ENCODE measurements around the gene SLC16A1.

SLC16A1 gene

DNA sequence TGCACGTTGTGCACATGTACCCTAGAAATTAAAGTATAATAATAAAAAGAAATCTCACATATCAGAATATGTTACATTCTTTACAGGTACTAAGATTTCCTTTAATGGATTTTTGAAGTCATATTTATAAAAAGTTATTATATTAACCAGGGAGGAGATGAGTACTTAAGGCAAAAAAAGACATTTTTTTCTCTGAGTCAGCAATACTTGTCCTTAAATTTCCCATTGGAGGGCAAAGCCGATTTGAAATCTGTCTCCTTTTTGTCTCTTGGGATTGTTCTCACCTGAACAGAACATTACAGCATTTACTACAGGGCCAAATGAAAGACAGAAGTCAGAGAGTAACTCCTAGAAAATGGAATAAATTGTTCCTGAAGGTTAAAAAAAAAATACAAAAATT is 26.3 kb upstream of the SLC16A1 start:
- TF ChIP-seq FOXP2 (optimal IDR thresholded peaks at IDR 0.05; ENCODE audit: borderline replicate concordance, extremely low read depth, extremely low read length, insufficient read depth) (no peak), SIN3A (IDR thresholded peaks at IDR 0.05; ENCODE audit: borderline replicate concordance, insufficient read depth, low read length) (no peak), TAF1 (IDR thresholded peaks at IDR 0.05; ENCODE audit: borderline replicate concordance, insufficient read depth, low read length) (no peak), POLR2AphosphoS5 (IDR thresholded peaks at IDR 0.05; ENCODE audit: low read depth, low read length) (no peak)
- TF ChIP-seq, protein P1, sequence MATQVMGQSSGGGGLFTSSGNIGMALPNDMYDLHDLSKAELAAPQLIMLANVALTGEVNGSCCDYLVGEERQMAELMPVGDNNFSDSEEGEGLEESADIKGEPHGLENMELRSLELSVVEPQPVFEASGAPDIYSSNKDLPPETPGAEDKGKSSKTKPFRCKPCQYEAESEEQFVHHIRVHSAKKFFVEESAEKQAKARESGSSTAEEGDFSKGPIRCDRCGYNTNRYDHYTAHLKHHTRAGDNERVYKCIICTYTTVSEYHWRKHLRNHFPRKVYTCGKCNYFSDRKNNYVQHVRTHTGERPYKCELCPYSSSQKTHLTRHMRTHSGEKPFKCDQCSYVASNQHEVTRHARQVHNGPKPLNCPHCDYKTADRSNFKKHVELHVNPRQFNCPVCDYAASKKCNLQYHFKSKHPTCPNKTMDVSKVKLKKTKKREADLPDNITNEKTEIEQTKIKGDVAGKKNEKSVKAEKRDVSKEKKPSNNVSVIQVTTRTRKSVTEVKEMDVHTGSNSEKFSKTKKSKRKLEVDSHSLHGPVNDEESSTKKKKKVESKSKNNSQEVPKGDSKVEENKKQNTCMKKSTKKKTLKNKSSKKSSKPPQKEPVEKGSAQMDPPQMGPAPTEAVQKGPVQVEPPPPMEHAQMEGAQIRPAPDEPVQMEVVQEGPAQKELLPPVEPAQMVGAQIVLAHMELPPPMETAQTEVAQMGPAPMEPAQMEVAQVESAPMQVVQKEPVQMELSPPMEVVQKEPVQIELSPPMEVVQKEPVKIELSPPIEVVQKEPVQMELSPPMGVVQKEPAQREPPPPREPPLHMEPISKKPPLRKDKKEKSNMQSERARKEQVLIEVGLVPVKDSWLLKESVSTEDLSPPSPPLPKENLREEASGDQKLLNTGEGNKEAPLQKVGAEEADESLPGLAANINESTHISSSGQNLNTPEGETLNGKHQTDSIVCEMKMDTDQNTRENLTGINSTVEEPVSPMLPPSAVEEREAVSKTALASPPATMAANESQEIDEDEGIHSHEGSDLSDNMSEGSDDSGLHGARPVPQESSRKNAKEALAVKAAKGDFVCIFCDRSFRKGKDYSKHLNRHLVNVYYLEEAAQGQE (IDR thresholded peaks at IDR 0.05; ENCODE audit: insufficient read depth in 1 of 2, low read depth in 2 of 2, low read length in 2 of 2), result no peak

- TF ChIP-seq, protein P1 (IDR thresholded peaks at IDR 0.05; ENCODE audit: insufficient read depth in 1 of 2, low read depth in 2 of 2, low read length in 2 of 2), result no peak
- no peak for TF ChIP-seq SIN3A (IDR thresholded peaks at IDR 0.05; ENCODE audit: borderline replicate concordance, insufficient read depth, low read length)
- TF ChIP-seq FOXP2 (optimal IDR thresholded peaks at IDR 0.05; ENCODE audit: borderline replicate concordance, extremely low read depth, extremely low read length, insufficient read depth), result no peak
- no peak for TF ChIP-seq POLR2AphosphoS5 (IDR thresholded peaks at IDR 0.05; ENCODE audit: low read depth, low read length)
- no peak for TF ChIP-seq TAF1 (IDR thresholded peaks at IDR 0.05; ENCODE audit: borderline replicate concordance, insufficient read depth, low read length)
Measured at GRCh38 chr1:112981426-112981825, 25.4 kb upstream of the SLC16A1 start.

DNA sequence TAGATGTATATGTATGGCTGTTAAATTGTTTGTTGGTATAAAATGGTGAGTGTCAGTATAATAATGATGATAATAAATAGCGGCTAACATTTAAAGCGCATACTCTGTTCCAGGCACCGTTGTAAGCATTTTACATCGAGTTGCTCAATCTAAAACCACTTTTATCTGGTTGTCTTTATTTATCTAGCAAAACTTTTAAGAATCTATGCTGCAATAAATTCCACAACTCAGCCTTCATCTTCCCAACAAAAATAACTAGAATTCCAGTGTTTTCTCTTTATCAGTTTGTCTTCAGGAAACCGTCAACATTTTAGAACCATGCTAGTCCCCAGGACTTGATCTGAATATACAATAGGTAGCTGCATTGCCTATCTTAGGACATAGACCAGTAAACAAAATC is 19.3 kb upstream of the SLC16A1 start:
- no peak for TF ChIP-seq FOXP2 (optimal IDR thresholded peaks at IDR 0.05; ENCODE audit: borderline replicate concordance, extremely low read depth, extremely low read length, insufficient read depth)
- no peak for TF ChIP-seq POLR2AphosphoS5 (IDR thresholded peaks at IDR 0.05; ENCODE audit: low read depth, low read length)
- TF ChIP-seq SIN3A (IDR thresholded peaks at IDR 0.05; ENCODE audit: borderline replicate concordance, insufficient read depth, low read length), result no peak
- no peak for TF ChIP-seq TAF1 (IDR thresholded peaks at IDR 0.05; ENCODE audit: borderline replicate concordance, insufficient read depth, low read length)
- TF ChIP-seq, protein P1 (IDR thresholded peaks at IDR 0.05; ENCODE audit: insufficient read depth in 1 of 2, low read depth in 2 of 2, low read length in 2 of 2), result no peak

DNA sequence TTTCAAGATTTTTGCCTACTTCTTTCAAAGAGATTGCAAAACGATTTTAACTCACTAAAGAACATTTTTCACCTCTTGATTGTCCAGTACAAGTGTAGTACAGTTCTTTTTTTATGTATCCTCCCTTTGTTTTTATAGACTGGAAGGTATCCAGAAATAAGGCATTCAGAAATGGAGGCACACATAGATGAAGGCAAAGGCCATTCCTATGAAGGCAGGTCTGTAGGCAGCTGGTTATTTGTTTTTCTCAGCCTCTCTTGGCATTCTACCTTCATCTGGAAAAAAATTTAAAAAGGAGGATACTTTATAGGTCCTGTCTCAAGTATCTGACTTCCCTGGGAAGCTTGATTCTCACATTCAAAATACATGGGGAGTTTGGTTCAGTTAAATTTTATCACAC is 18.6 kb upstream of the SLC16A1 start:
- TF ChIP-seq, protein P1 (IDR thresholded peaks at IDR 0.05; ENCODE audit: insufficient read depth in 1 of 2, low read depth in 2 of 2, low read length in 2 of 2), result no peak
- TF ChIP-seq SIN3A (IDR thresholded peaks at IDR 0.05; ENCODE audit: borderline replicate concordance, insufficient read depth, low read length) (no peak), TAF1 (IDR thresholded peaks at IDR 0.05; ENCODE audit: borderline replicate concordance, insufficient read depth, low read length) (no peak), POLR2AphosphoS5 (IDR thresholded peaks at IDR 0.05; ENCODE audit: low read depth, low read length) (no peak), FOXP2 (optimal IDR thresholded peaks at IDR 0.05; ENCODE audit: borderline replicate concordance, extremely low read depth, extremely low read length, insufficient read depth) (no peak)

DNA sequence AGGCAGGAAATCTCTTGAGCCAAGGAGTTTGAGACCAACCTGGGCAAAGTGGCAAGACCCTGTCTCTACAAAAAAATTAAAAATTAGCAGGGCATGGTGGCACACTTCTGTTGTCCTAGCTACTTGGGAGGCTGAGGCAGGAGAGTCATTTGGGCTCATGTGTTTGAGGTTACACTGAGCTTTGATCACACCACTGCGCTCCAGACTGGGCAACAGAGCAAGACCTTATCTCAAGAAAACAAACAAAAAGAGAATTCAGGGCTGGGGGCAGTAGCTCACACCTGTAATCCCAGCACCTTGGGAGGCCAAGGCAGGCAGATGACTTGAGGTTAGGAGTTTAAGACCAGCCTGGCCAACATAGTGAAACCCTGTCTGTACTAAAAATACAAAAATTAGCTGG is 17.8 kb upstream of the SLC16A1 start:
- TF ChIP-seq FOXP2 (optimal IDR thresholded peaks at IDR 0.05; ENCODE audit: borderline replicate concordance, extremely low read depth, extremely low read length, insufficient read depth) (no peak), TAF1 (IDR thresholded peaks at IDR 0.05; ENCODE audit: borderline replicate concordance, insufficient read depth, low read length) (no peak), POLR2AphosphoS5 (IDR thresholded peaks at IDR 0.05; ENCODE audit: low read depth, low read length) (no peak), SIN3A (IDR thresholded peaks at IDR 0.05; ENCODE audit: borderline replicate concordance, insufficient read depth, low read length) (no peak)
- TF ChIP-seq, protein P1 (IDR thresholded peaks at IDR 0.05; ENCODE audit: insufficient read depth in 1 of 2, low read depth in 2 of 2, low read length in 2 of 2), result no peak

Data from PFSK-1 (cell line).